Keratinocyte (primary cell): Measurements from ENCODE around the gene KCNT2. TPM values are rescaled to one million over a fixed set of nuclear protein-coding genes. Genes with fewer than 3 reads are reported as not detected.

ENCODE experiments used
- DNase-seq: peaks from one replicate; pipeline ENCODE4 v3.0.0-alpha.2; 2011; ENCODE audit warnings: low read depth, missing footprints, low spot score
- FAIRE-seq: peaks from 2 replicates; lab custom pipeline; 2011; peaks lifted over from hg19 to GRCh38; lab: Jason Lieb, UNC
- H2AFZ ChIP-seq: 2 replicates; pipeline ENCODE4 v1.6.0; 2012; ENCODE audit warnings: low read length, control low read depth, inconsistent platforms; ENCODE audit not compliant: control insufficient read depth
- H3K27ac ChIP-seq: 2 replicates; pipeline ENCODE4 v1.5.1; 2011; ENCODE audit warnings: low read length; ENCODE audit not compliant: control insufficient read depth, insufficient read depth
- H3K27me3 ChIP-seq: 3 replicates; pipeline ENCODE4 v1.6.0; 2011; ENCODE audit warnings: low read length; ENCODE audit not compliant: control insufficient read depth, insufficient read depth; ENCODE audit errors: extremely low read depth
- H3K36me3 ChIP-seq, 2 experiments: 2 replicates in 1 of 2; 3 replicates in 1 of 2; pipeline ENCODE4 v1.5.1; 2011; ENCODE audit warnings: low read length in 2 of 2, mild to moderate bottlenecking in 1 of 2; ENCODE audit not compliant: control insufficient read depth in 2 of 2, insufficient read depth in 2 of 2; ENCODE audit errors: extremely low read depth in 1 of 2
- H3K4me1 ChIP-seq: 3 replicates; pipeline ENCODE4 v1.5.1; 2011; ENCODE audit warnings: low read length; ENCODE audit not compliant: control insufficient read depth, insufficient read depth; ENCODE audit errors: extremely low read depth
- H3K4me2 ChIP-seq: 3 replicates; pipeline ENCODE4 v1.6.0; 2011; ENCODE audit warnings: low read depth, low read length; ENCODE audit not compliant: control insufficient read depth, insufficient read depth; ENCODE audit errors: extremely low read depth
- H3K4me3 ChIP-seq, 3 experiments: fragments of 200-600 bp in 1 of 3; sonication (generic) in 1 of 3; 2 replicates in 2 of 3; 3 replicates in 1 of 3; pipeline ENCODE4 v1.5.1; 2011 to 2016; ENCODE audit warnings: low read length in 3 of 3, mild to moderate bottlenecking in 3 of 3, control low read depth in 2 of 3, inconsistent platforms in 1 of 3, low read depth in 1 of 3, mixed read lengths in 1 of 3, mixed run types in 1 of 3, moderate library complexity in 1 of 3; ENCODE audit not compliant: control insufficient read depth in 2 of 3, insufficient read depth in 2 of 3; ENCODE audit errors: extremely low read depth in 1 of 3
- H3K79me2 ChIP-seq: 2 replicates; pipeline ENCODE4 v1.6.0; 2012; ENCODE audit warnings: low read length; ENCODE audit not compliant: control insufficient read depth, insufficient read depth
- H3K9ac ChIP-seq: 3 replicates; pipeline ENCODE4 v1.6.0; 2011; ENCODE audit warnings: low read length; ENCODE audit not compliant: control insufficient read depth, insufficient read depth; ENCODE audit errors: extremely low read depth
- H3K9me1 ChIP-seq: 3 replicates; pipeline ENCODE4 v1.6.0; 2011; ENCODE audit warnings: low read length; ENCODE audit not compliant: control insufficient read depth, insufficient read depth; ENCODE audit errors: extremely low read depth
- H3K9me3 ChIP-seq: 2 replicates; pipeline ENCODE4 v1.5.1; 2012; ENCODE audit warnings: low read depth, low read length; ENCODE audit not compliant: control insufficient read depth
- H4K20me1 ChIP-seq: 3 replicates; pipeline ENCODE4 v1.6.0; 2011; ENCODE audit warnings: low read length; ENCODE audit not compliant: control insufficient read depth, insufficient read depth; ENCODE audit errors: extremely low read depth
- EZH2 ChIP-seq: IDR thresholded peaks from one replicate; pipeline ENCODE4 v1.6.1; 2012; ENCODE audit warnings: inconsistent platforms, mild to moderate bottlenecking, low read length, moderate library complexity
- dilution Hi-C: fragments of 300-500 bp; cut with MboI; formaldehyde crosslinking; loops from one replicate; pipeline ENCODE4 v1.7.0; 2020; ENCODE audit warnings: low sequenced_read_pairs; ENCODE audit not compliant: extremely low pct_ligation_motif_present
- polyA plus RNA-seq, 5 experiments: library from polyadenylated mRNA; depleted of rRNA in 3 of 5; stranded (reverse) in 3 of 5; stranded (forward) in 1 of 5; unstranded in 1 of 5; fragments of >200 nt; gene quantifications; 1 replicate in 1 of 5; 2 replicates in 3 of 5; 3 replicates in 1 of 5; pipeline versions ENCODE4 v1.2.1 to v1.2.3, GENCODE V29; 2011 to 2012; ENCODE audit warnings: missing spikeins in 2 of 5, low read depth in 1 of 5, low replicate concordance in 1 of 5
- TF ChIP-seq, protein P1 (sequence below), 3 experiments: IDR thresholded peaks in 1 of 3; conservative IDR thresholded peaks in 1 of 3; optimal IDR thresholded peaks in 1 of 3; 2 replicates in 2 of 3; 3 replicates in 1 of 3; pipeline versions ENCODE3 to v1.5.1; 2011; ENCODE audit warnings: low read length in 3 of 3, mild to moderate bottlenecking in 3 of 3, moderate library complexity in 2 of 3, control low read depth in 1 of 3, inconsistent platforms in 1 of 3; ENCODE audit not compliant: insufficient read depth in 2 of 3; ENCODE audit errors: extremely low read depth in 1 of 3

KCNT2 gene
- polyA plus RNA-seq, 1 donor (not counting 4 experiments of a cell fraction or from before 2014, with no cell fraction given), result not detected

DNA sequence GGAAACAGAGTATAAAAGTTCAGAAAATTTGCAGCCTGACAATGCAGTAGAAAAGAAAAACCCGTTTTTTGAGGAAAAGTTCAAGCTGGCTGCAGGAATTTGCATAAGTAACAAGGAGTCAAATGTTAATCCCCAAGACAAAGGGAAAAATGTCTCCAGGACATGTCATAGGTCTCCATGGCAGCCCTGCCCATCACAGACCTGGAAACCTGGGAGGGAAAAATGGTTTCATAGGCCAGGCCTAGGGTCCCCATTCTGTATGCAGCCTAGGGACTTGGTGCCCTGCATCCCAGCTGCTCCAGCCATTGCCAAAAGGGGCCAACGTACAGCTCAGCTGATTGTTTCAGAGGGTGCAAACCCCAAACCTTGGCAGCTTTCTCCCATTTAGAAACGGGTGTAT lies 3.6 kb upstream of the KCNT2 start:
- no peak overlapping the region for H3K9ac ChIP-seq
- no peaks in the 10 kb centered on the region for H4K20me1 ChIP-seq
- H3K9me1 ChIP-seq, result no peaks in the 10 kb centered on the region
- no peak for TF ChIP-seq EZH2
- TF ChIP-seq, protein P1, sequence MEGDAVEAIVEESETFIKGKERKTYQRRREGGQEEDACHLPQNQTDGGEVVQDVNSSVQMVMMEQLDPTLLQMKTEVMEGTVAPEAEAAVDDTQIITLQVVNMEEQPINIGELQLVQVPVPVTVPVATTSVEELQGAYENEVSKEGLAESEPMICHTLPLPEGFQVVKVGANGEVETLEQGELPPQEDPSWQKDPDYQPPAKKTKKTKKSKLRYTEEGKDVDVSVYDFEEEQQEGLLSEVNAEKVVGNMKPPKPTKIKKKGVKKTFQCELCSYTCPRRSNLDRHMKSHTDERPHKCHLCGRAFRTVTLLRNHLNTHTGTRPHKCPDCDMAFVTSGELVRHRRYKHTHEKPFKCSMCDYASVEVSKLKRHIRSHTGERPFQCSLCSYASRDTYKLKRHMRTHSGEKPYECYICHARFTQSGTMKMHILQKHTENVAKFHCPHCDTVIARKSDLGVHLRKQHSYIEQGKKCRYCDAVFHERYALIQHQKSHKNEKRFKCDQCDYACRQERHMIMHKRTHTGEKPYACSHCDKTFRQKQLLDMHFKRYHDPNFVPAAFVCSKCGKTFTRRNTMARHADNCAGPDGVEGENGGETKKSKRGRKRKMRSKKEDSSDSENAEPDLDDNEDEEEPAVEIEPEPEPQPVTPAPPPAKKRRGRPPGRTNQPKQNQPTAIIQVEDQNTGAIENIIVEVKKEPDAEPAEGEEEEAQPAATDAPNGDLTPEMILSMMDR (optimal IDR thresholded peaks at IDR 0.05 in 1 of 3, IDR thresholded peaks at IDR 0.05 in 1 of 3, conservative IDR thresholded peaks at IDR 0.05 in 1 of 3; ENCODE audit: extremely low read depth in 1 of 3, insufficient read depth in 2 of 3, low read length in 3 of 3), result no peak
- no peaks in the 10 kb centered on the region for H3K36me3 ChIP-seq
- no peak overlapping the region for H3K27ac ChIP-seq
- peaks cover 21% of the 10 kb centered on the region for H3K27me3 ChIP-seq
- H3K79me2 ChIP-seq, result no peaks in the 10 kb centered on the region
- no peak overlapping the region for H2AFZ ChIP-seq
- DNase-seq (no peak), FAIRE-seq (no peak)
- no peaks in the 10 kb centered on the region for H3K9me3 ChIP-seq
- H3K4me1 ChIP-seq, result no peaks in the 10 kb centered on the region
- no peak overlapping the region for H3K4me2 ChIP-seq
- dilution Hi-C loops, result no loop called here
- H3K4me3 ChIP-seq, result no peak overlapping the region

DNA sequence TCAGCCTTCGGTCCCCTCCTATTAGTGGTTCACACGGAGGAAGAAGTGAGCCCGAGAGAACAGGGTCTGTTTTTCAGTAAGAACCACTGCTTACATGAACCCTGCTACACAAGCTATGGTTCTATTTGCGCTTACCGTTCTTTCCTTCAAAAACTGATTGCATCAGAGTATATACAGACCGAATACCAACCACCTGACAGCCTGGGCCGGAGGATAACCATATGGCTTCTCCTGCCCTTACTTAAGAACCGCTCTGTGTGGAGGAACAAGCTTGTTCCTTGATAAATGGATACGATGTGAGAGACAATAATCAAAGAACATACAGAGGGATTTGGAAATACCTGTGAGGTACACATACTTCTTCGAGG lies 1.1 kb upstream of the KCNT2 start:
- dilution Hi-C loops, result no loop called here
- DNase-seq (no peak), FAIRE-seq (no peak)
- H3K27me3 ChIP-seq, result peaks cover 21% of the 10 kb centered on the region
- H4K20me1 ChIP-seq, result no peaks in the 10 kb centered on the region
- no peaks in the 10 kb centered on the region for H3K4me1 ChIP-seq
- TF ChIP-seq EZH2, result no peak
- TF ChIP-seq, protein P1 (optimal IDR thresholded peaks at IDR 0.05 in 1 of 3, IDR thresholded peaks at IDR 0.05 in 1 of 3, conservative IDR thresholded peaks at IDR 0.05 in 1 of 3; ENCODE audit: extremely low read depth in 1 of 3, insufficient read depth in 2 of 3, low read length in 3 of 3), result no peak
- H3K9ac ChIP-seq, result no peak overlapping the region
- no peaks in the 10 kb centered on the region for H3K9me3 ChIP-seq
- H3K27ac ChIP-seq, result no peak overlapping the region
- H3K4me2 ChIP-seq, result peak overlapping the region; percentile 22
- H2AFZ ChIP-seq, result no peak overlapping the region
- H3K36me3 ChIP-seq, result no peaks in the 10 kb centered on the region
- H3K9me1 ChIP-seq, result no peaks in the 10 kb centered on the region
- H3K79me2 ChIP-seq, result no peaks in the 10 kb centered on the region
- no peak overlapping the region for H3K4me3 ChIP-seq
